Neural cell (in vitro differentiated cells): ENCODE measurements around the gene HRC.

Experiments
- TAF1 ChIP-seq: IDR thresholded peaks from 2 replicates; pipeline ENCODE4 v1.6.1; 2012; ENCODE audit warnings: low read depth
- TF ChIP-seq, protein P1 (sequence below): fragments of 450-650 bp; IDR thresholded peaks from 2 replicates; pipeline ENCODE4 v1.5.1; 2014; ENCODE audit warnings: antibody characterized with exemption, mild to moderate bottlenecking, moderate library complexity; ENCODE audit not compliant: poor library complexity, severe bottlenecking

DNA sequence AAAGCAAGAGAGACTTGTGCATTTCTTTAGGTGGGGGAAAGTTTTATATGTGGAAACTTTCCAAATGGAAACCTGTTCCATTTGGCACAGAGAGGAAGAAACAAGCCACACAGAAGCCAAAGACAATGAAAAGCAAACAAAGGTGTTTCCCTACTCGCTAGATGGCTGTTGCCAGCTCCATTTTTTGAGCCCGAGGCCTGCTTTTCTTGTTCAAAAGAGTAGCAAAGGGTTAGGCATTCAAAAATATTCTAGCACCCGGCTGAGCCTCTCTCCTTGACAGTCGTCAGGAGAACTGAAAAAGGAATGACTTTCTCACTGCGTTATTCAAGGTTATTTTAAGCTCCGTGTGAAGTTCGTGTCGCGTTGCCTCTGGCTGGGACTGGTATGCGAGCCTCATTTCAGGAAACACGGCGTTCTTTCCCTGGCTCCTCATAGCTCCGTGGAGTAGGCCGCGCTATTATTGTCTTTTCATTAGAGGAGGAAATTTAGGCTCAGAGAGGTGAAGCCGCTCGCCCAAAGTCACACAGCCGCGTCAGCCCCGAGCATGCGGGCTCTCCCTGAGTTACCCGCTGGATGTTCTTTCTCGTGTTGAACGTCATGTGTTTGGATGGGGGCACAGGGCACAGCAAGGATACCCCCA, 10.0 kb upstream of the HRC start:
- TF ChIP-seq, protein P1, sequence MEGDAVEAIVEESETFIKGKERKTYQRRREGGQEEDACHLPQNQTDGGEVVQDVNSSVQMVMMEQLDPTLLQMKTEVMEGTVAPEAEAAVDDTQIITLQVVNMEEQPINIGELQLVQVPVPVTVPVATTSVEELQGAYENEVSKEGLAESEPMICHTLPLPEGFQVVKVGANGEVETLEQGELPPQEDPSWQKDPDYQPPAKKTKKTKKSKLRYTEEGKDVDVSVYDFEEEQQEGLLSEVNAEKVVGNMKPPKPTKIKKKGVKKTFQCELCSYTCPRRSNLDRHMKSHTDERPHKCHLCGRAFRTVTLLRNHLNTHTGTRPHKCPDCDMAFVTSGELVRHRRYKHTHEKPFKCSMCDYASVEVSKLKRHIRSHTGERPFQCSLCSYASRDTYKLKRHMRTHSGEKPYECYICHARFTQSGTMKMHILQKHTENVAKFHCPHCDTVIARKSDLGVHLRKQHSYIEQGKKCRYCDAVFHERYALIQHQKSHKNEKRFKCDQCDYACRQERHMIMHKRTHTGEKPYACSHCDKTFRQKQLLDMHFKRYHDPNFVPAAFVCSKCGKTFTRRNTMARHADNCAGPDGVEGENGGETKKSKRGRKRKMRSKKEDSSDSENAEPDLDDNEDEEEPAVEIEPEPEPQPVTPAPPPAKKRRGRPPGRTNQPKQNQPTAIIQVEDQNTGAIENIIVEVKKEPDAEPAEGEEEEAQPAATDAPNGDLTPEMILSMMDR: no peak
- TF ChIP-seq TAF1: no peak
